Activated CD4-positive, alpha-beta T cell treated with anti-CD3 and anti-CD28 coated beads, Interleukin-2, amount 50 U/mL, for 1 hour (primary cell): ENCODE measurements around the gene RAPGEF1.
A peak's percentile ranks its signal among the peaks of the same experiment; 100 is the strongest.
"Not testable (repeated sequence)": the region's sequence is repeated elsewhere in the genome, so short reads cannot be mapped to it uniquely, and the experiment has no call there.

Experiments used
- DNase-seq: peaks from one replicate; pipeline ENCODE4 v3.0.0-alpha.2; 2020

RAPGEF1 gene

DNA sequence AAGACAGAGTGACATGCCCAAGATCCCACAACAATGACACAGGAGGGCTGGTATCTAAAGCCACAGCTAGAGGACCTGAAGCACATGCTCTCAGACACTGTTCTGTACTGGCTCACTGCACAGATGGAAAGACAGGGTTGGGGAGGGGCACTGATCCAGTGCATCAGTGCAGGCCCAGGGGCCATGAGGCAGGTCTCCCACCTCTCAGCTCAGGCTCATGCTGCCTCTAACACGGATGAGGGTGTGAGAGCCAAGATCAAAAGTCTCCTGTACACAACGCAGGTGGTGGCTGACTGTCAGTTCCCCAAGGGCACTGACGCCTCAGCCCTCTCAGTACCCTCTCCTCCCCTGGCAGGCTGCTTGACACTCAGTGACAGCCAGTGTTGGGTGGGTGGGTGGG, 10.9 kb downstream of the RAPGEF1 start:
- peak; percentile 65 for DNase-seq

DNA sequence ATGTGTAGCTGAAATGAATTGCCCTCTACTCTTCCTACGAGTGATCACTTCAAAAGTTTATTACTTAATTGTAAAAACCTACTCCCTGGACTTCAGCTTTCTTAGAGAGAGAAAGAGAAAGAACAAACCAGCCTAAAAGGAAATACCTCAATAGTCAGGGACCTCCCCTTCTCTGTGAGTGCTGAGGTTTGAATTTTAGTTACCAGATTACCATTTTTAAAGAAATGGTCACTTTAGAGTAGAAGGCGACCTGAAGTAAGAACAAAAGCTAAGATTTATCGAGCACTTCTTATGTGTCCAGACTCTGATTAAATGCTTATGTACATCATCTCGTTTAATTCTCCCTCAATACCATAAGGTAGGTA, 11.3 kb downstream of the RAPGEF1 start:
- no peak for DNase-seq

GRCh38 chr9:131727795-131728545, 11.9 kb downstream of the RAPGEF1 start:
- no peak for DNase-seq

DNA sequence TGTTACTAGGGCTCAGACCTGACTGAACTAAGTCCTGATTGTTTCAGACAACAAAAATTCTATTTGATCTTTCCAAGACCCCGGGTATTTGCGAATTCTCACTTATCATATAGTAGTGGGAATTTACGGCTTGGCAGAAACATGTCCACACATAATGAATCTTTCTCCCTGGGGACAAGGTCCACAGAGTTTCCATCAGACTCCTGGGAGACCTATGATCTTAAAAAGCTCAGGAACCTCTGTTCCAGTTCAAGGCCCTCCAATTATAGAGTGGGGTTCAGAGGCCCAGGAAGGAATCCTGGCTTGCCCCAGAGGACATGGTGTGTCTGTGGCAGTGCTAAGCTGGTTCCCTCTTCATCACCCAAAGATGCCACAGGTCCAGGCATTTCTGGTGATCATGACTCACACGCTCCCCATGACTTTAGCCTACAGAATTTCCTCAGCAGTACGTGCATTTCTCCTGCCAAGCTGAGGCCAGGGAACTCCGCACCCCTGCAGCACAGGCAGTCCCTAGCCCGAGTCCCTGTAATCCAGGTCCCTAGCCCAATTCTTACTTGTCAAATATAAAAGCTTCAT, 12.6 kb downstream of the RAPGEF1 start:
- DNase-seq = no peak

- no peak for DNase-seq
These were observed 15.2 kb downstream of the RAPGEF1 start for GRCh38 chr9:131724683-131725082.

GRCh38 chr9:131723632-131724031, 16.2 kb downstream of the RAPGEF1 start:
- DNase-seq = no peak

DNA sequence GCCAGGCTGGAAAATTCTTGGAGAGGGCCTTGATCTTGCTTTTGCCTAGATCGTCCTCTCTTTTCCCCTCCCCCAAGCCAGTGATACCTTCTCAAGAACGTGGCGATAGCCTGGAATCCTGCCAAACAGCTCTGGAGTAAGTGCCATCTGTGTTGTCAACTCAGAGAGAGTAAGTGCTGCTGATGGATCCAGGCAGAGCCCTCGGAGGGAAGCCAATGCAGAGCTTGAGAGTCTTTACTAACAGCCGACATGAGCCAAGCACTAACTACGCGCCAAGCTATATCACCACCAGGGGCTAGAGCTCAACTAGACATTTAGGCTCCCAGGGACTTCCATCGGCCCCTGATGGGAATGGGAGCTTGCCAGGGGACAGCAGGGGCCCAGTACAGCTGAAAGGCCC, 17.6 kb downstream of the RAPGEF1 start:
- DNase-seq = no peak

GRCh38 chr9:131721076-131721475, 18.8 kb downstream of the RAPGEF1 start:
- no peak for DNase-seq

- peak; percentile 23 for DNase-seq
These were observed 19.5 kb downstream of the RAPGEF1 start for GRCh38 chr9:131720330-131720729.

DNA sequence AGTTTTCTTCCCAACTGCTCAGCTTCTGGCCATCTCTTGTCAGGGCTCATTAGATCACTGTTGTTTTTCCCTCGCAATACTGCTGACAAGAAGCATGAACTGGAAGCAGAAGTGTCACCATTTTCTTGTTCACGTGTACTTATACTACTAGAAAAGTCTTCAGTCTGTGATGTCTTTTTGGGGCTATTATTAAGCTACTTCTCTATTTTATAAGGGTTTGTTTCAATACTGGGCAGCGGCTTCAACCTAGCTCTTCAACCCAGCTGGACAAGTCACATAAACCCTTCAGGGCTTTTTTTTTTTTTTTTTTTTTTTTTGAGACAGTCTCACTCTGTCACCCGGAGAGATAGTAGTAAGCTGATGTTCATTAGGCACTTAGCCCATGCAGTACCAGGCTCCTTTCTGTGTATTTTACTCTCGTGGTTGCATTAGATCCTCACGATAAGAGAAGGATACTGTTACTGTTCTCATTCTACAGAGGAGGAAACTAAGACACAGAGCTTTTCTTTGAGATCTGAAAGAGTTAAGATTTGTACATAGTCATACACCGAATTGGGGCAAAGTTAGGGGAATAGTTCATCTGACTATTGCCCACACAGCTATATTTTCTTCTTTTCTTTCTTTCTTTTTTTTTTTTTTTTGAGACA, 20.5 kb downstream of the RAPGEF1 start:
- DNase-seq = no peak

DNA sequence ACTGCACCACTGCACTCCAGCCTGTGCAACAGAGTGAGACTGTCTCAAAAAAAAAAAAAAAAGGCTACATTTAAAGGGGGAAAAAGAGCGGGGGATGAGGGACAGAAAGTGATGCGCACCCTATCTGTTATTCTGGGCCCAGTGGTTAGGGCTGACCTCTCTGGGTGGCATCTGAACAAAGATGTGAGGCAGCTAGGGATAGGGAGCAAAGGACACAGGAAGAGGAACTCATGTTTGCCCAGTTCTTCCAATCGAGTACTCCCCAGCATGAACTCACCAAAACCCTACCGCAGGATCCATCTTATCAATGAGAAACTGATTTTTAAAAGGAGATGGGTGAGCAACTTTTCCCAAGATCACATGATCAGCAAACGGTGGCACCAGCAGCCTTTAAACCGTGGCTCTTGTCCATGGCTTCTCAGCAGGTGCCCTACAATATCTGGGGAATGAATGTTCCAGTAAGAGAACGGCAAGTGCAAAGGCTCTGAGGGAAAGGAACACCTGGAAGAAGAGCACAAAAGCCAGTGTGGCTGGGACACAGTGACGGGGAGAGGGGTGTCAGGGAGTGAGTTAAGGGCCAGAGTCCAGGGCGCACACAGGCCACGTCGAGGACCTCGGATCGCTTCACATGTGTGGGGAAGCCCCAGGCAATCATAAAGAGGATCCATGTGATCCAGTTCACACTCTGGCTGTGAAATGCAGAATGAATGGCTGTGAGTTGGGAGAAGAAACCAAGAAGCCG, 22.0 kb downstream of the RAPGEF1 start:
- no peak for DNase-seq

DNA sequence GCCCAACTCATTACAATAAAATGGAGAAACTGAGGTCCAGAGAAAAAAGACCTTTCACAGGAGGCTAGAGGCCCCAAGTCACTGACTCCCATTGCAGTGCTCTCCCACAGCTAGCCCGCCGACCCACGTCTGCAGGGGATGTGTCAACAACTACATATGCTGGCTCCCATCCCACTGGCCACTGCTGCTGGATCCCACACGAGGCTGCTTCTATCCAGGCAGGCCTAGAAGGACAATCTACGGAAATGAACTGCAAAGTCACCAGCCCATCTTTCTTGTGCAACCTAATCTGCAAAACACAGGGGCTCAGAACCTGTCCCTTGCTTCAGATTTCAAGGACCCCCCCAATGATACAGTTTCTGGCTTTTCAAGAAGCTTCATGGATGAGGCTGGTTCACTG, 24.0 kb downstream of the RAPGEF1 start:
- DNase-seq = no peak

DNA sequence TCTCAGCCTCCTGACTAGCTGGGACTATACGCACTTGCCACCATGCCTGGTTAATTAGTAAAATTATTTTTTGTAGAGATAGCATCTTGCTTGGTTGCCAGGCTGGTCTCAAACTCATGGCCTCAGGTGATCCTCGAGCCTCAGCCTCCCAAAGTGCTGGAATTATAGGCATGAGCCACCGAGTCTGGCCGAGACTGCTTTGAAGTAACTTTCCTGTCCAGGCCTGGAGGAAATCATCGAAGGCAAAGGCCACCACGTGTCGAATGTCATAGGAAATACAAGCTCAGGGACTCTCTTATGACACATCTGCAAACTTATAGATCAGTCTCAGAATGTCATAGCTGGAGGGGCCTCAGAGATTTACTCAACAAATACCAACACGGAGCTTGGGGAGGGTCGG, 25.1 kb downstream of the RAPGEF1 start:
- DNase-seq = no peak

GRCh38 chr9:131714161-131714646, 25.7 kb downstream of the RAPGEF1 start:
- DNase-seq = no peak

GRCh38 chr9:131713016-131713415, 26.9 kb downstream of the RAPGEF1 start:
- DNase-seq = no peak

- no peak for DNase-seq
These were observed 27.6 kb downstream of the RAPGEF1 start for GRCh38 chr9:131712151-131712716.

DNA sequence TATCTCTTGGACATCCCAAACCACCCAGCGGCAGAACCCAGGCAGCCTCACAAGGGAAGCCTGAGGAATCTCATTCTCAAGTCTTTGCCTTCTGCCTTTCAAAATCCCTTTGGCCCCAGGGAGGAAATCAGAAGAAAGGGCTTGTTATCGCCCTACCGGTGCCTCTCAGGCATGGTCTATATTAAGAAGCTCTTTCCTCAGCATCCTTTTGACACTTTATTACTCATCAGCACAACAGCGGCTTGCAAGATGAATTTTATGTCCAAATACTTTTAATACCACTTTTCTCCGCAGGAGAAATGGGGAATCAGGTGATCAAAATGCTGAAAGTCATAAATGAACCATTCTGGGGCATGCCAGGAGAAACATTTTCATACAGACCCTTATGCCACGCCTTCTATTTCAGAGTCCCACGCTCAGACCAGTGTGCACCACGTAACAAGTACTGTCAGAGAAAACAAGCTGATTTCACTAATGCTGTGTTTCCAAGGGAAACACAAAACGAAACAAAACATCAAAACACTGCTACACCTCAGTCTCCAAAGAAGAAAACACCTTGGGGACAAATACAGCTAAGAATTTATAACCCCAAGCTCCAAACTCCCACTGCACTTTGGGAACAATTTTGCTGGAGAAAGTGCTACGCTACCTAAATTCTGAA, 30.0 kb downstream of the RAPGEF1 start:
- DNase-seq = peak; percentile 38

DNA sequence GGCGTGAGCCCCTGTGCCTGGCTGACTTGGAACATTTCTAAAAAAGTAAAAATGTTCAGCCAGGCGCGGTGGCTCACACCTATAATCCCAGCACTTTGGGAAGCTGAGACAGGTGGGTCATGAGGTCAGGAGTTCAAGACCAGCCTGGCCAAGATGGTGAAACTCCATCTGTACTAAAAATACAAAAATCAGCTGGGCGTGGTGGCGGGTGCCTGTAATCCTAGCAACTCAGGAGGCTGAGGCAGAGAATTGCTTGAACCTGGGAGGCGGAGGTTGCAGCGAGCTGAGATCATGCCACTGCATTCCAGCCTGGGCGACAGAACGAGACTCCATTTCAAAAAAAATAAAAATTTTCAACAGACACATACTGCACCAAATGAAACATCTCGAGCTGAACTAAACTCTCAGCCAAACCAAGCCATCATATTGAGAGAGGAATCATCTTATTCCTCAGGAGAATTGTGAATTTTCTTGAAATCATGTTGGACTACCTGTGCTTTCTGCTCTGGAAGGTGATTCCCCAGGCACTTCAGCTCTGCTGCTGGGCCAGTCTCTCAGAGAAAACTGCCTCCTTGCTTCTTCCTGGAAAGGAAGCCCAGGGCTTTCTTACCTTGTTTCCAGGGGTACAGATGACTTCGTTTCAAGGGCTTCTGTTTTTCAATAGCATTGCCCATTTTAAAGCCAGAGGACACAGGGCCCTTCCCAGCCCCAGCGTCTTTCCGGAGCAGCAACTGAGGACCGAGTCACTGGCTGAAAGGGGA, 30.7 kb downstream of the RAPGEF1 start:
- not testable (repeated sequence) for DNase-seq

GRCh38 chr9:131708226-131709002, 31.5 kb downstream of the RAPGEF1 start:
- no peak for DNase-seq

- DNase-seq = no peak
These were observed 32.1 kb downstream of the RAPGEF1 start for GRCh38 chr9:131707733-131708157.

DNA sequence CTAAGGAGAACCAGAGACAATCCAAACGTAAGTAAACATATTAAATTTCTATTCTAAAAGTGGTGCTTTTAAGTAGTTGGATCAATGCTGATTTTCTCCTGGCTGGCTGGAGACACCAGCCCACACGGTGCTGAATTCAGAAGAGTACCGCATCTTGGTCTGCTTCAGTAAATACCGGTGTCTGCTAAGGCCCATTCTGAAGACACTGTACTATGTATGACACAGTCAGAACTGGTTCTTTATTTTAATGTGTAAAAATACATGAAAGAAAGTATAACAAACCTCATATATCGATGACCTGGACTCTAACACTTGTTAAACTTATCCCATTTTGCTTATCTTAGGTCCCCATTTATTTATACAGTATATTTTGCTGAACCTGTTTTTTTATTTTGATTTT, 32.8 kb downstream of the RAPGEF1 start:
- DNase-seq = no peak
